Measurements from ENCODE around the gene NPIPB8.
A peak's percentile ranks its signal among the peaks of the same experiment; 100 is the strongest.
"Not testable (repeated sequence)": the region's sequence is repeated elsewhere in the genome, so short reads cannot be mapped to it uniquely, and the experiment has no call there.

Gene NPIPB8

DNA sequence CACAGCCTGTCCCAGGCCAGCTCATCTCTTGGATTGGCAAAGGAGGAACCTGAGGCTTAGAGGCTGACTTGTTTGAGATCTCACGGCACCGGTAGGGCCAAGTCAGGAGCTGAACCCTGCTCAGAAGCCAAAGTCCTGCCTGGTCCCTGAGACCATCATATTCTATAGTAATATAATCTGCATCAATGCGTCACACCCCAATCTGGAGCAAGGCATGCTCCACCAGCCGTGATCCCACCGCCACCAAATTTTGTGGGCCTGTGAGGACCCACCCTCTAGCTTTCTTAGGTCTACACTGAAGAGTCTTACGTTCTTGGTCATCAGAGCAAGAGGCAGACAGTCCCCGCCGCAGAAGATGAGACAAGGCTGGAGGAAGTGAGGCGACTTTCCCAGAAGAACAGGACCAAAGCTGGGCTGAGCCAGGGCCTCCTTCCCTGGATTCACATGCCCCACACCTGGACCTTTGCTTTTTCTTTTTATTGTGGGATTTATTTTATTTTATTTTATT lies 30.7 kb upstream of the NPIPB8 start:
- DNase-seq, result no peak

- not testable (repeated sequence) for DNase-seq
Measured at GRCh38 chr16:28607681-28608495, 30.0 kb upstream of the NPIPB8 start.

DNA sequence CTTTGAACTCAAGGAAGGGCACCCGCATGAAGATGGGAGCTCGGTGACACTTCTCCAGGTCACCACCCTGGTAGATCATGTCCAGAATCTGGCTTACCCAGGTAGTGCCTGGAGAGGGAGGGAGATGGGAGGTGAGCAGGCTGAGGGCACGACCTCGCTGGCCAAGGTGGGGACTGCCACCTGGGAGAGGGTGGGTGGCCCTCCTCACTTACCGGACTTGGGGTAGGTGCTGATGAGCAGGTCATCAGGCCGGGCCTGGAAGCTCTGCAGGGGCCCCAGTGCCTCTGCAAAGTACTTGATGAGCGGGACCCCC lies 29.4 kb upstream of the NPIPB8 start:
- DNase-seq, result not testable (repeated sequence)

- DNase-seq, result not testable (repeated sequence)
Measured at GRCh38 chr16:28608867-28609596, 28.8 kb upstream of the NPIPB8 start.

- DNase-seq, result no peak
Measured at GRCh38 chr16:28609631-28610594, 28.0 kb upstream of the NPIPB8 start, which contains the start of gene SULT1A1. TSS of gene SULT1A1 (minus strand) at chr16:28610044. CDS start at chr16:28608855, 1,189 bp downstream.

DNA sequence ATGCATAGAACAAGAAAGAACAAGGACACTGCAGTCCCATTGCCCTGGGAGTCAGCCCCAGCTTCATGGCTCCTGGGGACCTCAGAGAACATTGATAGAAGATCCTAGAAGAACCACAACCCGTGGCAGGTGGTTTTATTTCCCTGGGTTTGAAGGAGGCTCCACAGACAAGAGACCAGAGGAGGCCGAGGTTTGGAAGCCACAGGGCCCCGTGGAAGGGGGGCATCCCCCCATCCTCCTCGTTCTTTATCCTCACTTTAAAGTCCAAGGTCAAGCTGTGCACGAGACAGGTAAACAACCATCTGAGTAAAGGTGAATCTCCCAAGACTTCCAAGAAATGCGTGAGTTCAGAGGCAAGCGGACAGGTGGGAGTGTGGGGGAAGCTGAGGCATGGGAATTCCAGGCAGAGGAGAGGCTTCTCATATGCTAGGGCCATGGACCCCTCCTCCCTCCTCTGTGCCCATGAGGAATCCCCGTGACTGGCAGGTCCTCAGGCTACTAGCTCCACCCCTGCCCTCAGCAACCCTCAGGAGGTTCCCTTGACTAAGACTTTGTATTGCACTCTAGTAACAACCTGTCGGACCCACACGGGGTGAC lies 27.2 kb upstream of the NPIPB8 start:
- no peak for DNase-seq

GRCh38 chr16:28612359-28613280 lies 25.2 kb upstream of the NPIPB8 start:
- DNase-seq, result not testable (repeated sequence)

DNA sequence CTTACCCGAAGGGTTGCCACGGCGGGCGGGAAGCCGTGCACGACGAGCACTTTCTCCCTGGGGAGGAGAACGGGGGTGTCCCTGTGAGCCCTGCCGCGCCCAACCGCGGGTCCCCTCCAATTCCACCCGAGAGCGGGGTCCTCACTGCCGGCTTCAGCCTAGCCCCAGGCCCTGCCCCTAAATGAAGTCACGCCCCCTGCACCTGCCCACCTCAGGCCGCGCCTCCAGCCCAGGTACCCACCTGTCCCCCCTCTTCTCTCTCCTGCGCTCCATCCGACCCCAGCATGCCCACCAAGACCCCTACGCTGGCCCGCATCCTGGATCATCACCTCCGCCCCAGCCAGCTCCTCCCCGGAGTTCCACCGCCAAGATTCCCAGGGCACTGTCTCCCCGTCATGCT lies 24.0 kb upstream of the NPIPB8 start:
- not testable (repeated sequence) for DNase-seq

DNA sequence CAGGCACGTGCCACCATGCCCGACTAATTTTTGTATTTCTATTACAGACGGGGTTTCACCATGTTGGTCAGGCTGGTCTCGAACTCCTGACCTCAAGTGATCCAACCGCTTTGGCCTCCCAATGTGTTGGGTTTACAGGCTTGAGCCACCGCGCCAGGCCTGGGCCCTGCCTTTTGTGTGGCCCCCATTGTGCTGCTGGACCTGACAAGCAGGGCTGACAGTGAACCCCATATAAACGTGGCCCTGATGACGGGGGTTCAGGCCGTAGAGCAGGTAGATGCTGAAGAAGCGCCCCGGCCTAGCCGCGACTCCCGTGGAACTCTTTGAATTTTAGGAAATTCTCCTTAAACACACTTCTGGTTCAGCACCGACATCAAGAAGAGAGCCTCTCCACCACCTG lies 23.3 kb upstream of the NPIPB8 start:
- DNase-seq, result not testable (repeated sequence)

GRCh38 chr16:28615486-28616223 lies 22.2 kb upstream of the NPIPB8 start:
- not testable (repeated sequence) for DNase-seq

DNA sequence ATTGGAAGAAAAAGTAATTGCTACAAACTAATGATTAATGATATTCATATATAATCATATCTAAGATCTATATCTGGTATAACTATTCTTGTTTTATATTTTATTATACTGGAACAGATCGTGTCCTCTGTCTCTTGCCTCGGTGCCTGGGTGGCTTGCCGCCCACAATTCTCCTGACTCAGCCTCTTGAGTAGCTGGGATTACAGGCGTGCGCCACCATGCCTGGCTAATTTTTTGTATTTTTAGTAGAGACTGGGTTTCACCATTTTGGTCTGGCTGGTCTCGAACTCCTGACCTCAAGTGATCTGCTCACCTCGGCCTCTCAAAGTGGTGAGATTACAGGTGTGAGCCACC lies 21.7 kb upstream of the NPIPB8 start:
- not testable (repeated sequence) for DNase-seq

DNA sequence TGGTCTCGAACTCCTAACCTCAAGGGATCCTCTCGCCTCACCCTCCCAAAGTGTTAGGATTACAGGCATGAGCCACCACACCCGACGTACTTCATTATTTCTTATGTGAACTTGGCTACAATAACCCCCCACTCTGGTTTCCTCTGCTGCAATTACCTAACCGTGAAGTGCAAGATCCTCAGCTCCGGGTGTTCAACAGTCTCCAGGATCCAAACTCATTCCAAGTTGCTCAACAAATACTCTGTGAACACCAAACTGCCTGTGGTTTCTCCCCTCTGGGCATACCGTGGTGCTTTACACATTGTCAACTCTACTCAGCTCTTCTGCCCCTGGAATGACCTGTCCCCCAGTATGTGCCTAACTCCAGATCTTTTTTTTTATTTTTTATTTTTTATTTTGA lies 21.2 kb upstream of the NPIPB8 start:
- no peak for DNase-seq

DNA sequence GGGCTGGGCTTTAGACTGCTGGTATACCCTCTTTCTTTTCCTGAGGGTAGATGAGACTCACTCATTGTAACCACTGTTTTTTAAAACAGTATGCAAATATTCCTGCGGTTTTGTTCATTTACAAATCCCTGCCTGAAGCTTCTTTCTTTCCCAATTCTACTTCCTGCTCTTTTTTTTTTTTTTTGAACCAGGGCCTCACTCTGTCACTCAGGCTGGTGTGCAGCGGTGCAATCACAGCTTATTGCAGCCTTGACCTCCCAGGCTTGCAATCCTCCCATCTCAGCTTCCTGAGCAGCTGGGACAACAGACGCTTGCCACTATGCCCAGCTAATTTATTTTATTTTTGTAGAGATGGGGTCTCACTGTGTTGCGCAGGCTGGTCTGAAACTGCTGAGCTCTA lies 20.0 kb upstream of the NPIPB8 start:
- no peak for DNase-seq

- not testable (repeated sequence) for DNase-seq
Measured at GRCh38 chr16:28620316-28620715, 17.5 kb upstream of the NPIPB8 start.

GRCh38 chr16:28621481-28622155 lies 16.2 kb upstream of the NPIPB8 start:
- DNase-seq, result no peak

DNA sequence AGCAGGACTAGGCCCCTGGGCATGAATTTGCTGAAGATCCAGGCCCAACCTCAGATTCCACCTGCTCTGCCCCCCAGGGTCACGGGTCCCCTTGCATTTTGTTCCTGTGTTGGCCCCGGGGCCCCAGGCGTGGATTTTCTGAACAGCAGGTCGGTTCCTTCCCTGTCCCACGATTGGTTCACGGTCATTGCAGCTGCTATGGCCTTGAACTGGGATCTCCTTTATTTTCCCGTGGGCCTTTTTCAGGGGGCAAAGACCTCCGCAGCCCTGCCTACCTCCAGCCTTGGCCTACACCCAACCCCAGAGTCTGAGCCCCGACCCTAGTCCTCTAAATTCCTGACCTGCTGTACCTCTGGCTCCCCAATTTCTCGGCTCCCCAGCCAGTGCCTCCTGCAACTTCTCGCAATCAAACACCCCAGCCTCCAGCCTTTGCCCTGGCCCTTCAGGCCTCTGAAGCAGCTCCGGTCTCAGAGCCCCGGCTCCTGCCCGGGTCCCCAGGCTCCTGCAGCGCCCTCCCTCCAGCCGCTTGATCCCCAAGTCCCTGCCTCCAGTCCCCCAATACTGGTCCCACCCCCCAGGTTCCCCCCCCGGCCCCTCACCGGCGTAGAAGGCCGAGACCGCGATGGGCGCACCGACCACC lies 15.2 kb upstream of the NPIPB8 start:
- not testable (repeated sequence) for DNase-seq

DNA sequence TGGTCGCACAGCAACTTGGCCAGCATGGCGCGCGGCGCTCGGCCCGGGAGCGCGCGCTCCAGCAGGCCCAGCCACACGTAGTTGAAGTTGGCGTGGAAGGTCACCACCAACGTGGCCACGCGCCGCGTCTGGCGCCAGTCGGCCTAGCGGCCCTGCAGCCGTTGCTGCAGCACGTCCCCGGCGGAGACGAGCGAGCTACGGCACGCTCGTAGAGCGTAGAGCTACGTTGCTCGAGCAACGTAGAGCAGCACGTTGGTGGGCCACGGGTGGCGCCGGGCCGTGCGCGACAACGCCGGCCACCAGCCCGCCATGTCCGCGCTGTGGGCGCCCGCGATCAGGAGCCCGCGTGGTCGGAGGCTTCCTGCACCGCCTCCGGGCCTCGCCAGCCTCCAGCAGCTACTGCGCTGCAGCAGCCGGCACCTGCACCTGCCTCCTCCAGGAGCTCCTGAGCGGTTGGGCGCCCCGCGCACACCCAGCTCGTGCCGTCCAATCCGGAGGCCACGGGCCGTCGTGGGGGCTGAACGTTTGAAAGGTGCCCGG lies 14.6 kb upstream of the NPIPB8 start:
- peak; percentile 18 to 47 (median 43) for DNase-seq

DNA sequence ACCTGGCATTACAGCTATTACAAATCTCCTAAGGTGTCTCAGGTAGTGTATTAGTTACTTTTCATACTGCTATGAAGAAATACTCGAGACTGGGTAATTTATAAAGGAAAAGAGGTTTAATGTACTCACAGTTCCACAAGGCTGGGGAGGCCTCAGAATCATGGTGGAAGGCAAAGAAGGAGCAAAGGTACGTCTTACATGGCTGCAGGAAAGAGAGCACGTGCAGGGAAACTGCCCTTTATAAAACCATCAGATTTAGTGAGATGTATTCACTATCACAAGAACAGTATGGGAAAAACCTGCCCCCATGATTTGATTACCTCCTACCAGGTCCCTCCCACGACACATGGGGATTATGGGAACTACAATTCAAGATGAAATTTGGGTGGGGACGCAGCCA lies 7.0 kb upstream of the NPIPB8 start:
- not testable (repeated sequence) for DNase-seq

Data from activated CD4-positive, CD25-positive, alpha-beta regulatory T cell (primary cell).